GM12873 (cell line): ENCODE results near the gene SERPINA6.

Experiments
- TF ChIP-seq, protein P1 (sequence below): IDR thresholded peaks from 2 replicates; pipeline ENCODE4 v1.5.1; 2012; ENCODE audit warnings: low read depth, mild to moderate bottlenecking, moderate library complexity, low read length, control low read depth; ENCODE audit not compliant: insufficient read depth; ENCODE audit errors: missing control alignments

Gene SERPINA6

DNA sequence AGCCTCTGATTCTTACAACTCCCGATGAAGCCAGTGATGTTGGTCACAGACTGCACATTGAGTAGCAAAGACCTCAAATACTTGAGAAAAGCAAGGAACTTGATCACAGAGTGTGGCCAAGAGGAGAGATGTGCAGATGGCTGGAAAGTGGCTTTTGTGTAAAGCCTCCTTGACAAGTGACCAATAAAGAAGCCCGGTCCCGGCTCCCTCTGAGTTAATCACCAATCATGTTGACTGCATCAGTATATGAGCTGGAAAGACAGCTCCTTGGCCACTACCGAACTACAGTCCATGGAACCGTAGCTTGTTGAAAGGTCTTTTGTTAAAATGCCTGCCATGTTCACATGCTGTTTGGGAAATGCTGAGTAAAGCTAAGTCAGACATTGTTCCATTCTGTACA is 23.7 kb upstream of the SERPINA6 start:
- TF ChIP-seq, protein P1, sequence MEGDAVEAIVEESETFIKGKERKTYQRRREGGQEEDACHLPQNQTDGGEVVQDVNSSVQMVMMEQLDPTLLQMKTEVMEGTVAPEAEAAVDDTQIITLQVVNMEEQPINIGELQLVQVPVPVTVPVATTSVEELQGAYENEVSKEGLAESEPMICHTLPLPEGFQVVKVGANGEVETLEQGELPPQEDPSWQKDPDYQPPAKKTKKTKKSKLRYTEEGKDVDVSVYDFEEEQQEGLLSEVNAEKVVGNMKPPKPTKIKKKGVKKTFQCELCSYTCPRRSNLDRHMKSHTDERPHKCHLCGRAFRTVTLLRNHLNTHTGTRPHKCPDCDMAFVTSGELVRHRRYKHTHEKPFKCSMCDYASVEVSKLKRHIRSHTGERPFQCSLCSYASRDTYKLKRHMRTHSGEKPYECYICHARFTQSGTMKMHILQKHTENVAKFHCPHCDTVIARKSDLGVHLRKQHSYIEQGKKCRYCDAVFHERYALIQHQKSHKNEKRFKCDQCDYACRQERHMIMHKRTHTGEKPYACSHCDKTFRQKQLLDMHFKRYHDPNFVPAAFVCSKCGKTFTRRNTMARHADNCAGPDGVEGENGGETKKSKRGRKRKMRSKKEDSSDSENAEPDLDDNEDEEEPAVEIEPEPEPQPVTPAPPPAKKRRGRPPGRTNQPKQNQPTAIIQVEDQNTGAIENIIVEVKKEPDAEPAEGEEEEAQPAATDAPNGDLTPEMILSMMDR = no peak

DNA sequence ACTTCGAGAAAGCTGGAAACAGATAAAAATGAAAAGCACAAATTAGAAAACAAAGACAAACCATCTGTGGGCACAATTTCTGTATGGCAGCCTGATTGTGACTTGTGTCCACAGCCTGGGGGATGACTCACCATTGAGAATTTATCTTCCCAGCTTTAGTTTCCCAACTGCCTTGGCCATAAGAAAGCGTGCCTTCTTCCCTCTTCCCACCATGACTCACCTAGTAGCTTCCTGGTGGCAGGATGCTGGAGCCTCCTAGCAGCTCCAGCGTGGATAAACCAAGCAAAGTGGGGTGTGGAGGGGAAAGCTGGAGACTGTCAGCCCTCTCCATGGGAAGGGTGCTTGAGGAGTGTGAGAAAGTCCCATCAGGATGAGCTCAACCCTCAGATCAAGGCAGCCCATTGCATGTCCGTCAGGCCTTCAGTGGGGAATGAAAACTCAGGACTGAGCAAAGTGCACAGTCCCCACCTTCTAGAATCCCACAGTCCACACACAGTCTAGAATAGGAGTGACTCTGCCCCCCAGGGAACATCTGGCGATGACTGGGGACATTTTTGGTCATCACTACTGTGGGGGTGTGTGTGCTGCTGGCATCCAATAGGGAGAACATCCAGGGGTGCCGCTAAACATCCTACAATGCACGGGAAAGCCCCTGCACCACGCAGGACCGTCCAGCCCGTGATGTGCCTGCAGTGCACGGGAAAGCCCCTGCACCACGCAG is 22.4 kb upstream of the SERPINA6 start:
- TF ChIP-seq, protein P1 = no peak

DNA sequence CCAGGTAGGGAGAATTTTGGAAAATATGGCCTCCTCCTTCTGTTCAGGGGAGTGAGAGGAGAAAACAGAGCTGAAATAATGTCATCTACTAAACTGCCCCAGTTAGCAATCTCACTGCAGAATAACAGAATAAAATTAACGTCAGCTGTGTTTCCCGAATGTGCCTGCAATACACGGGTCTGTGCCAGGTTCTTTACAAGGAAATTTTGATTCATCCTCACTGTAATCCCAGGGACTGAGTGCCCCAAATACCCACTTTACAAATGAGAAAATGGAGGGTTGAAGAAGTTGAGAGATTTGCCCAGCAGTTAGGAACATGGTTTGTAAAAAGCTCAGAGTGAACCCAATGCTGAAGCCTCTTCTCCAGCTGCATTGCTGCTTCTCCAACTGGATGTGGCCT is 21.3 kb upstream of the SERPINA6 start:
- TF ChIP-seq, protein P1 = no peak

DNA sequence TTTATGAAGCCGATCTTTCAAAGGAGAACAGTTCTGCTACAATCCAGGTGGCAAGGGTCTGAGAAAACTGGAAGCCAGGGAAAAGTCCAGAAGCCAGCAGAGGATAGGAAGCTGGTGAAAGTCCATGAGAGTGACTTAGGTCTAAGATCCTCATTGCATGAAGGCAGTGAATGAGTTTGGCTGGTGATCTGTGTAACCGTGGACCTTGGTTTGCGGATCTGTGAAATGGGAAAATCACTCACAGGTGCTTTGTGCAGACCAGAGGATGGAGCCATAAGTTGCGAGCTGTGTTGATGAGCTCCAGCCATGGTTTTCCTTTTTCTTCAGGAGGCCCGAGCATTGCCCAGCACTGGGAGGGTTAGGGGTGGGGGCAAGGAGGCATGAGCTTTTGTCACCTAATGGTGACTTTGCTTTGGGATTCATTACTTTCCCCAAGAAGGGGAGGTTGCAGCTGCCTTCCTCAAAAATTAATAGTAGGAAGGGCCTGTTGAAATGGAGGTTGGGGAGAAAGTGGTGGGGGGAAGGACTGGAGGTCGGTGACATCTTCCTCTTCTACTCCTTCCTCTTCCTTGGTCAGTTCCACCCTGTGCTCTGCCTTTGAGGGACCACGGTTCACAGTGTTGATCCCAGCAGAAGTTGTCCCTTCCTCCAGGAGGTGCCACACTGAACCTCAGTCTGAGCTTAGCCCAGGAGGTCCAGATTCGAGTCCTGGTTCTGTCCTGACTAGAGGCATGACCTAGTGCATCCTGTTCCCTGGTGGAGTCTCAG is 20.3 kb upstream of the SERPINA6 start:
- TF ChIP-seq, protein P1 = no peak

DNA sequence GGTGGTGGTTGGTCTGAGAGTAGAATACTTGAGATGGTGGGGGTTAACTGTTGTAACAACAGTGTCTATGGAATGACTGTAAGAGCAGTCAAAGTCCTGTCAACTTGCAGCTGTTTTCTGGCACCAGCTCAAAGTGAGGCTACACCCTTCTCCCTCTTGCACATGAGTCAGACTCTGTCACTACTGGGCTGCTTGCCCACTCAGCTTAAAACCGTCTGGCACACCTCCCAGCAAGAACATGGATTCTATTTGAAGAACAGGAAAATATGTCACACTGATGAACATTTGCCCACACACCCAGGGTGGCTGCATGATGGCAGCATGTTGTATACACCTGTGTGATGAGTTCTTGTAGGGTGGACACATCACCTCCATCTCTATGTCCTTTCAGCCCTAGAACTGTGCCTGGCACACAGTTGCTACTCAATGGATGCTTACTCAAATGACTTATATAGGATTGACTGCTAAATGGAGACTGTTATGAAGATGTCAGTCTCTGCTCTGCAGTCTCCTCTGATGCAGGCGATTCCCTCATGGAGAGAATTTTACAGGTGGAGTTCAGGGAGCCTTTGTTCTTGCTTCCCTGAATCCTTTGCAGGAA is 19.3 kb upstream of the SERPINA6 start:
- TF ChIP-seq, protein P1 = no peak

DNA sequence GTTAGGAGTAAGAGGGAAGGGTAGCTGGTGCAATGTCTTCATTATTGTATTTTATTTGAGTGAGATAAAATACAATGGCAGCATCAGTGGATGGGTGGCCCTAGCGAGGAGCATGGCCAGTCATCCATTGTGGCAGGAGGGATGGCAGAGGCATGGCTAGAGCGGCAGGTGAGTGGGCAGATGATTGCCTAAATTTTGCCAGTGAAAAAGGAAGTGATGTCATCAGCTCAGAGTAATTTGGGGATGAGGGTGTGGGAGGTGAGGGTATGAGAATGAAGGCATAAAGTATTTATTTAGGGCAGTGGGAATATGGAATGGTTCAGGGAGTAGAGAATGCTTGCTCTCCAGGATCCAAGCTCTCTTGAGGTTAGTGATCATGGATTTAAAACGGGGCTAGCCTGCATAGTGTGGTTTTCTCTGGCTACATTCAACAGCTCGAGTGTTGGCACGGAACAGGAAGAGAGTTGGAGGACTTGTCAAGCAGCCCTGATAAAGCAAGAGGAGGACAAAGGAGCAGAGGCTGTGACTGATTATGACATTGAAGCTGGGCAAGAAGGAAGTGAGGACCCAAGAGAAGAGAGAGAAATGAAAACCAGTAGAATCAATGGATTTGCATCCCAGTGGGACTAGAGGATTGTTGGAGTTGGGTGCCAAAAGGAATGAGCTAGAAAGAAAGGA is 18.7 kb upstream of the SERPINA6 start:
- TF ChIP-seq, protein P1 = no peak

DNA sequence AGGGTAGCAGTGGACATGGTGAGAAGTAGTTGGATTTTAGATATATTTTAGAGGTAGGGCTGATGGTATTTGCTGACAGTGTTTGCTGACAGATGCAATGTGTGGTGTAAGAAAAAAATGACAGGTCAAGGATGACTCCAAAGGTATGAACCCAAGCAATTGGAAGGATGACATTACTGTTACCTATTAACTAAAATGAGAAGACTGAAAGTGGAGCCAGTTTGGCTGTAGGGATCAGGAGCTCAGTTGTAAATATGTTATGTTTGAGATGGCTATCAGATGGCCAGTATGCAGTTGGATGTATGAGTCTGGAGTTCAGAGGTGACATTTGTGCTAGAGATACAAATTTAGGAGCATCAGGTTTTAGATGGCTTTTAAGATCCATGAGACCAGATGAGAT is 17.4 kb upstream of the SERPINA6 start:
- TF ChIP-seq, protein P1 = no peak
